K562 (cell line): ENCODE results near the gene NAP1L4. TPM values are rescaled to one million over a fixed set of nuclear protein-coding genes. Genes with fewer than 3 reads are reported as not detected.
A peak's percentile ranks its signal among the peaks of the same experiment; 100 is the strongest.

Source experiments
- ATAC-seq: fragments of 200-7000 bp; cut with Tn5 transposase; 3 replicates; pipeline ENCODE4 v1.9.1; 2020; ENCODE audit warnings: moderate library complexity
- BruUV-seq: library from RNA; stranded (reverse); fragments of 400-500 nt; replicated peaks from 2 replicates; lab custom pipeline; 2021; lab: Mats Ljungman, UMichigan
- CTCF ChIA-PET: fragments of 300-600 bp; formaldehyde crosslinking; extraction: SDS; loops from one replicate; lab custom pipeline; 2021; ENCODE audit warnings: low intra/inter-chr PET ratio; lab: Yijun Ruan, JAX
- POLR2A ChIA-PET: fragments of 300-600, 350-650 bp; sonication (Branson Sonifier 250); formaldehyde crosslinking; extraction: SDS; loops from one replicate; lab custom pipeline; 2021; ENCODE audit warnings: antibody characterized with exemption, inconsistent platforms; lab: Yijun Ruan, JAX
- DNase-seq, 4 experiments: peaks; one replicate each; pipeline versions ENCODE4 v3.0.0 to v3.0.0-alpha.2; 2011 to 2018; ENCODE audit warnings: low spot score in 3 of 4, mixed read lengths in 3 of 4; ENCODE audit errors: extremely low read depth in 1 of 4
- FAIRE-seq: peaks from 2 replicates; lab custom pipeline; 2011; peaks lifted over from hg19 to GRCh38; lab: Jason Lieb, UNC
- H2AFZ ChIP-seq: 2 replicates; pipeline ENCODE4 v1.6.0; 2011; ENCODE audit warnings: low read depth, low read length, control low read depth, inconsistent platforms
- H3K27ac ChIP-seq: fragments of 200-600 bp; 3 replicates; pipeline ENCODE4 v1.8.0; 2011; ENCODE audit warnings: low read depth, mild to moderate bottlenecking, control low read depth, inconsistent platforms, low read length, moderate library complexity, mixed read lengths; ENCODE audit errors: extremely low read depth
- H3K27me3 ChIP-seq, 2 experiments: fragments of 300-600 bp in 1 of 2; 2 replicates in 1 of 2; 3 replicates in 1 of 2; pipeline versions ENCODE4 v1.6.0 to v1.8.0; 2011; ENCODE audit warnings: inconsistent platforms in 2 of 2, low read length in 2 of 2, mild to moderate bottlenecking in 1 of 2, mixed read lengths in 1 of 2, moderate library complexity in 1 of 2; ENCODE audit not compliant: control insufficient read depth in 2 of 2, insufficient read depth in 2 of 2
- H3K36me3 ChIP-seq: fragments of 300-600 bp; 3 replicates; pipeline ENCODE4 v1.8.0; 2011; ENCODE audit warnings: mild to moderate bottlenecking, low read length, inconsistent platforms; ENCODE audit not compliant: control insufficient read depth, insufficient read depth
- H3K4me1 ChIP-seq, 2 experiments: fragments of 200-600 bp in 1 of 2; replicated peaks in 1 of 2; 2 replicates in 1 of 2; 3 replicates in 1 of 2; pipeline versions ENCODE4 v1.5.1 to v1.8.0; 2011; ENCODE audit warnings: inconsistent platforms in 2 of 2, low read length in 2 of 2, mild to moderate bottlenecking in 1 of 2, mixed read lengths in 1 of 2, moderate library complexity in 1 of 2; ENCODE audit not compliant: control insufficient read depth in 2 of 2, insufficient read depth in 2 of 2
- H3K4me2 ChIP-seq: 2 replicates; pipeline ENCODE4 v1.6.1; 2011; ENCODE audit warnings: low read length, control low read depth, inconsistent platforms, mixed read lengths; ENCODE audit not compliant: insufficient read depth
- H3K4me3 ChIP-seq: fragments of 200-600 bp; sonication (generic), shearing (Covaris generic); 2 replicates; pipeline ENCODE4 v1.5.1; 2016; ENCODE audit warnings: control low read depth, inconsistent platforms
- H3K79me2 ChIP-seq: fragments of 200-600 bp; 3 replicates; pipeline ENCODE4 v1.8.0; 2011; ENCODE audit warnings: low read length, inconsistent platforms; ENCODE audit not compliant: control insufficient read depth, insufficient read depth
- H3K9ac ChIP-seq, 2 experiments: 2 replicates each; pipeline versions ENCODE4 v1.6.0 to v1.6.1; 2011; ENCODE audit warnings: low read depth in 2 of 2, low read length in 2 of 2, control low read depth in 1 of 2, inconsistent platforms in 1 of 2, mild to moderate bottlenecking in 1 of 2, mixed read lengths in 1 of 2; ENCODE audit not compliant: insufficient read depth in 1 of 2
- H3K9me1 ChIP-seq: one replicate; pipeline ENCODE4 v1.6.0; 2011; ENCODE audit warnings: inconsistent platforms, mild to moderate bottlenecking, low read length, moderate library complexity; ENCODE audit not compliant: control insufficient read depth, insufficient read depth
- H3K9me3 ChIP-seq: replicated peaks from 2 replicates; pipeline ENCODE4 v1.5.1; 2011; ENCODE audit warnings: low read depth, low read length, inconsistent platforms; ENCODE audit not compliant: control insufficient read depth, insufficient read depth
- H4K20me1 ChIP-seq: replicated peaks from 2 replicates; pipeline ENCODE4 v1.6.1; 2011; ENCODE audit warnings: low read length, inconsistent platforms, mixed read lengths; ENCODE audit not compliant: control insufficient read depth, insufficient read depth
- CEBPB ChIP-seq: fragments of 450-650 bp; IDR thresholded peaks from 2 replicates; pipeline ENCODE4 v1.6.1; 2016; ENCODE audit warnings: missing genetic modification characterization, missing compliant biosample characterization
- DMBX1 ChIP-seq: fragments of 250-450 bp; sonication (Bioruptor Pico); IDR thresholded peaks from 2 replicates; pipeline ENCODE4 v1.8.0; 2022; ENCODE audit warnings: inconsistent platforms, mild to moderate bottlenecking, moderate library complexity, borderline replicate concordance
- E2F3 ChIP-seq: fragments of 250-450 bp; sonication (Bioruptor Pico); IDR thresholded peaks from 2 replicates; pipeline ENCODE4 v1.4.0; 2020; ENCODE audit warnings: mild to moderate bottlenecking
- EP300 ChIP-seq: IDR thresholded peaks from 2 replicates; pipeline ENCODE4 v1.6.1; 2012; ENCODE audit warnings: low read length, improper control_type of control experiment
- EP400 ChIP-seq: fragments of 450-650 bp; IDR thresholded peaks from 2 replicates; pipeline ENCODE4 v1.6.1; 2017; ENCODE audit warnings: antibody characterized with exemption, mild to moderate bottlenecking, moderate library complexity
- GTF3C2 ChIP-seq: IDR thresholded peaks from 3 replicates; pipeline ENCODE4 v1.6.1; 2011; ENCODE audit warnings: borderline replicate concordance, mild to moderate bottlenecking, moderate library complexity; ENCODE audit not compliant: insufficient read length; ENCODE audit errors: extremely low read depth
- HNRNPL ChIP-seq: fragments of 200-400 bp; formaldehyde crosslinking; IDR thresholded peaks from 2 replicates; pipeline ENCODE4 v1.6.1; 2017; ENCODE audit warnings: low read depth, mild to moderate bottlenecking, low read length
- KLF1 ChIP-seq: fragments of 450-650 bp; IDR thresholded peaks from 2 replicates; pipeline ENCODE4 v1.6.1; 2016; ENCODE audit warnings: missing genetic modification characterization, missing compliant biosample characterization
- POLR2A ChIP-seq: fragments of 450-650 bp; conservative IDR thresholded peaks from 2 replicates; pipeline ENCODE4 v1.6.1; 2016
- SIN3A ChIP-seq, 2 experiments: fragments of 150-350 bp in 1 of 2; IDR thresholded peaks; 2 replicates each; pipeline ENCODE4 v1.6.1; 2011 to 2016; ENCODE audit warnings: borderline replicate concordance in 2 of 2, low read depth in 2 of 2, low read length in 2 of 2, mild to moderate bottlenecking in 2 of 2, moderate library complexity in 2 of 2; ENCODE audit not compliant: control insufficient read depth in 1 of 2
- WGBS: fragments of 100-300 bp; shearing (Covaris generic); methylation state at CpG from one replicate; pipeline ENCODE4 v1.1.6; 2016; ENCODE audit warnings: low coverage, mixed read lengths; ENCODE audit not compliant: insufficient coverage; ENCODE audit errors: missing lambda C conversion rate; 5-methylcytosine and 5-hydroxymethylcytosine counted together
- in situ Hi-C: fragments of 300-500 bp; cut with MboI; formaldehyde crosslinking; loops from 4 replicates; pipeline ENCODE4 v1.15.0; 2018; ENCODE audit warnings: inconsistent platforms, mixed read lengths
- intact Hi-C: fragments of 100-400 bp; cut with micrococcal nuclease; formaldehyde crosslinking; loops from 2 replicates; pipeline ENCODE4 v1.14.2; 2022
- polyA plus RNA-seq, 8 experiments: library from polyadenylated mRNA; depleted of rRNA in 4 of 8; stranded (reverse) in 5 of 8; unstranded in 3 of 8; fragments of >200 nt; fragmentation: Nextera tagmentation in 2 of 8; fragmentation: Illumina TruSeq in 1 of 8; extraction: Ambion mirVana in 2 of 8; extraction: Trizol in 1 of 8; gene quantifications; 2 replicates each; pipeline versions ENCODE4 v1.2.1 to v1.2.3, GENCODE V29; 2011 to 2014; ENCODE audit warnings: inconsistent platforms in 1 of 8, missing spikeins in 1 of 8
- total RNA-seq, 7 experiments: library from RNA; depleted of rRNA in 6 of 7; stranded (reverse); fragments of >200 nt in 6 of 7; fragmentation: Illumina TruSeq in 2 of 7; extraction: Trizol in 2 of 7; gene quantifications; 2 replicates each; pipeline versions ENCODE4 v1.2.1 to v1.2.3, GENCODE V29; 2011 to 2021; ENCODE audit warnings: low replicate concordance in 1 of 7
- TF ChIP-seq, protein P1 (sequence below), 2 experiments: fragments of 450-650 bp; IDR thresholded peaks; 2 replicates each; pipeline ENCODE4 v1.6.1; 2018; ENCODE audit warnings: mild to moderate bottlenecking in 2 of 2, low read depth in 1 of 2; ENCODE audit not compliant: partially characterized antibody in 2 of 2

The NAP1L4 gene
- total and polyA plus RNA-seq, 9 of the 15 experiments (the other 6 are each of a cell fraction or from before 2014, with no cell fraction given) = 34.1 to 237 (median 179) TPM

DNA sequence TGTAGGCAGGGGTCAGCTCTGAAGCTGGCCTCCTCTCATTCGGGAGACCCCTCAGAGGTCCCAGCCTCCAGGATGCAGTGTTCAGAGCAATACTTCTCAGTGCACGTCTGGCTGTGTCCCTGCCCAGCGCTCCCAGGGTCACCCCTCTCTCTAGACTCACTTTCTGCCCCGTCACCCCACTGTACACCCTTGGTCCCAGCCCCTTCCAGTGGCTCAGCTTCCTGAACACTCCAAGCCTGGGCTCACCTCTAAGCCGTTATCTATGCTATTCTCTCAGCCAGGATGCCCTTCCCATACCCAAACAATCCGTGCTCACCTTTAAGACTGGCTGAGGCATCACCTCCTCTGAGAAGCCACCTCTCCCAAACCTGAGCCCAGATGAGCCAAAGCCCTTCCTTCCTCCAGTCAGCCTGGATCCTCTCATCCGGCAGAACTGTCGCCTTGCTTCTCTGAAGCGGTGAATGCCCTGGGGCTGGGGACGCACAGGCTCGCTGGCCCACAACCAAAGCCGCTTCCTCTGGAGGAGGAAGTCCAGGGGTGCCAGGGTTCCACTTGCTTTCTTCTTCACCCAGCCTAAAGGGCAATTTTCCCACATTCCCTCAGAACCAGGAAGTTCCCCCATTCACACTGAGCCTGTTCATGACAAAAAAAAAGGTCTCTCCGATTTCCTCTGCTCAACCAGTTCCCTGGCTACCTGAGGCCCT lies 92.9 kb downstream of the NAP1L4 start (continued):
- no peak for TF ChIP-seq GTF3C2

DNA sequence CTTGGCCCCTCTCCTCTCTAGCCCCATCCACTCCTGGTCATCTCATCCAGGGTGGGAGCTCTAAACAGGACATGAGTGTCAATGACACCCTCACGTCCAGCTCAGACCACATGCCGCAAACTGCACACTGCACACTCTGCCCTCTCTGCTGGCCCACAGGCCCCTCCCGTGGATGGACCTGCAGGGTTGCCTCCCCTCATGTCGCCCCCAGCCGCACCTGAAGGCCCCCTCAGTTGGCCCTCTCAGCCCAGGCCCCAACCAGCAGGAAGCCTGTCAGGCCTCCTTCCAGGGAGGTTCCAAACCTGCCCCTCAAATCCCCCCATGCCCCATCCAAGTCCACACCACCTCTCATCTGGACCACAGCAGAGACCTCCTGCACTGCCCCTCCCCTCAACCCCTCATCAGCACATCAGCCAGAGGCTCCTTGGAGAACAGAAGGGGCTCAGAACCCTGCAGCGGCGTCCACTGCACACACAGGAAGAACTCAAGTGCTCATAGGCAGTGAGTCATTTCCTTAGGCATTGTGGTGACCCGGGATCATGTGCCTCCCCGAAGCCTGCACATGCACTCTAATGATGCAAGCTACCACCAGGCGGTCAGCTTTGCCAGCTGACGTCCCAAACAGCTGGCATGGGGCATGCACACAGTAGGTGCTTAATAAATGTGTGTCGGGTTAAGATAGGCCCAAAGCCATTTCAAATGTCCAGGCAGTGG lies 93.6 kb downstream of the NAP1L4 start:
- FAIRE-seq (peak; percentile 54), DNase-seq (peak in 2 of 4 experiments; percentile 44 to 73), ATAC-seq (no peak)
- Histone ChIP-seq H3K9me1 (no peaks in the 10 kb centered on the region), H3K36me3 (no peaks in the 10 kb centered on the region), H3K9ac (peak overlapping the region in 1 of 2 experiments; percentile 73; a peak in 1 of 4 replicates), H3K27ac (no peak overlapping the region; the same call in 2 of the 3 replicates), H2AFZ (peak overlapping the region; percentile 51; the same call in 1 of the 2 replicates), H3K9me3 (no peaks in the 10 kb centered on the region), H3K4me3 (no peak overlapping the region), H4K20me1 (no peaks in the 10 kb centered on the region), H3K79me2 (0 out of 3 replicates have a peak, but pooled peaks cover 2% of the 10 kb centered on the region), H3K4me2 (no peak overlapping the region), H3K4me1 (peaks cover 32 to 65% of the 10 kb centered on the region in 2 experiments), H3K27me3 (no peaks in the 10 kb centered on the region)
- BruUV-seq = no TSS peak
- ChIA-PET CTCF (interaction anchor here (0.5 kb wide), 1 partner anchor 444 kb away, joined by 3 read pairs; no protein-coding TSS in a partner anchor), POLR2A (interaction anchor here (0.6 kb wide), 2 partner anchors 28 to 159 kb away, joined by 3 read pairs; partner anchors contain the start of gene CARS1)
- WGBS = 30% methylated on average over 11 of the region's 12 CpGs
- in situ Hi-C loops = loop anchor here (5.0 kb wide), 1 partner anchor 471 kb away; no protein-coding TSS in a partner anchor
- intact Hi-C loops = loop anchor here (10.0 kb wide), 3 partner anchors 196 to 594 kb away; partner anchors contain the start of genes C11orf21 and TSPAN32
- TF ChIP-seq DMBX1 (CRISPR knock-in tag) = peak; percentile 91
- TF ChIP-seq KLF1 (tag) = no peak
- 0 out of 2 replicates have a peak, but pooled peaks have one; percentile 15 for TF ChIP-seq CEBPB (tag)
- TF ChIP-seq EP400 = peak; percentile 69
- TF ChIP-seq EP300 = peak; percentile 32; the same call in 1 of the 2 replicates
- no peak for TF ChIP-seq SIN3A (IDR thresholded peaks at IDR 0.05; ENCODE audit: borderline replicate concordance in 2 of 2, control insufficient read depth in 1 of 2, low read depth in 2 of 2, low read length in 2 of 2)
- TF ChIP-seq, protein P1, sequence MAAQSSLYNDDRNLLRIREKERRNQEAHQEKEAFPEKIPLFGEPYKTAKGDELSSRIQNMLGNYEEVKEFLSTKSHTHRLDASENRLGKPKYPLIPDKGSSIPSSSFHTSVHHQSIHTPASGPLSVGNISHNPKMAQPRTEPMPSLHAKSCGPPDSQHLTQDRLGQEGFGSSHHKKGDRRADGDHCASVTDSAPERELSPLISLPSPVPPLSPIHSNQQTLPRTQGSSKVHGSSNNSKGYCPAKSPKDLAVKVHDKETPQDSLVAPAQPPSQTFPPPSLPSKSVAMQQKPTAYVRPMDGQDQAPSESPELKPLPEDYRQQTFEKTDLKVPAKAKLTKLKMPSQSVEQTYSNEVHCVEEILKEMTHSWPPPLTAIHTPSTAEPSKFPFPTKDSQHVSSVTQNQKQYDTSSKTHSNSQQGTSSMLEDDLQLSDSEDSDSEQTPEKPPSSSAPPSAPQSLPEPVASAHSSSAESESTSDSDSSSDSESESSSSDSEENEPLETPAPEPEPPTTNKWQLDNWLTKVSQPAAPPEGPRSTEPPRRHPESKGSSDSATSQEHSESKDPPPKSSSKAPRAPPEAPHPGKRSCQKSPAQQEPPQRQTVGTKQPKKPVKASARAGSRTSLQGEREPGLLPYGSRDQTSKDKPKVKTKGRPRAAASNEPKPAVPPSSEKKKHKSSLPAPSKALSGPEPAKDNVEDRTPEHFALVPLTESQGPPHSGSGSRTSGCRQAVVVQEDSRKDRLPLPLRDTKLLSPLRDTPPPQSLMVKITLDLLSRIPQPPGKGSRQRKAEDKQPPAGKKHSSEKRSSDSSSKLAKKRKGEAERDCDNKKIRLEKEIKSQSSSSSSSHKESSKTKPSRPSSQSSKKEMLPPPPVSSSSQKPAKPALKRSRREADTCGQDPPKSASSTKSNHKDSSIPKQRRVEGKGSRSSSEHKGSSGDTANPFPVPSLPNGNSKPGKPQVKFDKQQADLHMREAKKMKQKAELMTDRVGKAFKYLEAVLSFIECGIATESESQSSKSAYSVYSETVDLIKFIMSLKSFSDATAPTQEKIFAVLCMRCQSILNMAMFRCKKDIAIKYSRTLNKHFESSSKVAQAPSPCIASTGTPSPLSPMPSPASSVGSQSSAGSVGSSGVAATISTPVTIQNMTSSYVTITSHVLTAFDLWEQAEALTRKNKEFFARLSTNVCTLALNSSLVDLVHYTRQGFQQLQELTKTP (IDR thresholded peaks at IDR 0.05; ENCODE audit: low read depth in 1 of 2, partially characterized antibody in 2 of 2) = no peak
- no peak for TF ChIP-seq HNRNPL
- 0 out of 2 replicates have a peak, but pooled peaks have one; percentile 19 for TF ChIP-seq E2F3
- TF ChIP-seq POLR2A = no peak
